Measurements from ENCODE around the gene DCT. TPM values are rescaled to one million over a fixed set of nuclear protein-coding genes. Genes with fewer than 3 reads are reported as not detected.

The DCT gene
- total RNA-seq, 1 experiment from 2014 or later, result 0.12 TPM

- TF ChIP-seq JUND (IDR thresholded peaks at IDR 0.05), result no peak
- TF ChIP-seq MAX (IDR thresholded peaks at IDR 0.05), result no peak
- TF ChIP-seq ZFX (IDR thresholded peaks at IDR 0.05), result no peak
- TF ChIP-seq POLR2AphosphoS5 (IDR thresholded peaks at IDR 0.05; ENCODE audit: low read depth, low read length), result no peak
- TF ChIP-seq FOSL1 (IDR thresholded peaks at IDR 0.05; ENCODE audit: low read depth), result no peak
These were observed 36.4 kb upstream of the DCT start (continued) for GRCh38 chr13:94515911-94516310.

GRCh38 chr13:94515374-94515773 is 35.9 kb upstream of the DCT start:
- Histone ChIP-seq H3K27me3 (ENCODE audit: insufficient read depth, low read length) (0 out of 2 replicates have a peak, but pooled peaks cover 12% of the 10 kb centered on the region), H3K79me2 (ENCODE audit: insufficient read depth, low read length) (no peaks in the 10 kb centered on the region), H3K9me2 (ENCODE audit: insufficient read depth) (no peaks in the 10 kb centered on the region), H3K4me1 (ENCODE audit: control insufficient read depth in 1 of 2, insufficient read depth in 2 of 2, low read length in 2 of 2) (no peaks in the 10 kb centered on the region), H4K20me1 (ENCODE audit: insufficient read depth) (no peaks in the 10 kb centered on the region), H3K36me3 (ENCODE audit: control insufficient read depth in 1 of 2, insufficient read depth in 2 of 2, low read length in 2 of 2) (no peaks in the 10 kb centered on the region), H3K27ac (ENCODE audit: low read depth, low read length) (no peak overlapping the region), H3K4me3 (replicated peaks in 1 of 2; ENCODE audit: low read depth in 1 of 2, low read length in 2 of 2) (no peak overlapping the region), H3K4me2 (ENCODE audit: low read length) (no peak overlapping the region), H3K9ac (ENCODE audit: low read length) (no peak overlapping the region), H3K9me3 (ENCODE audit: control insufficient read depth in 1 of 2, insufficient read depth in 1 of 2, low read depth in 1 of 2, low read length in 2 of 2) (no peaks in the 10 kb centered on the region), H2AFZ (ENCODE audit: low read depth, low read length, poor library complexity, severe bottlenecking) (no peak overlapping the region)
- POLR2A ChIA-PET, result no interaction called here
- BruUV-seq (replicated peaks), result no TSS peak
- ATAC-seq, result no peak
- no peak for TF ChIP-seq CTCF (IDR thresholded peaks at IDR 0.05 in 2 of 3, conservative IDR thresholded peaks at IDR 0.05 in 1 of 3; ENCODE audit: borderline replicate concordance in 1 of 3, insufficient read depth in 1 of 3, low read depth in 2 of 3, low read length in 2 of 3)
- TF ChIP-seq ZFX (IDR thresholded peaks at IDR 0.05), result no peak
- TF ChIP-seq CBX3 (IDR thresholded peaks at IDR 0.05; ENCODE audit: low read depth), result no peak
- TF ChIP-seq EGR1 (IDR thresholded peaks at IDR 0.05; ENCODE audit: low read depth), result no peak
- no peak for TF ChIP-seq SRF (IDR thresholded peaks at IDR 0.05; ENCODE audit: low read depth)
- TF ChIP-seq ZNF274 (IDR thresholded peaks at IDR 0.05; ENCODE audit: low read depth, low read length), result no peak
- no peak for TF ChIP-seq MAX (IDR thresholded peaks at IDR 0.05)
- no peak for TF ChIP-seq SP1 (IDR thresholded peaks at IDR 0.05; ENCODE audit: low read depth)
- TF ChIP-seq EZH2 (IDR thresholded peaks at IDR 0.05), result no peak
- TF ChIP-seq ATF3 (IDR thresholded peaks at IDR 0.05), result no peak
- no peak for TF ChIP-seq POLR2A (IDR thresholded peaks at IDR 0.05; ENCODE audit: borderline replicate concordance, extremely low read depth, insufficient read depth, insufficient read length)
- no peak for TF ChIP-seq TCF7L2 (IDR thresholded peaks at IDR 0.05; ENCODE audit: borderline replicate concordance, extremely low read depth, insufficient read depth, insufficient read length)
- no peak for TF ChIP-seq POLR2AphosphoS5 (IDR thresholded peaks at IDR 0.05; ENCODE audit: low read depth, low read length)
- no peak for TF ChIP-seq REST (IDR thresholded peaks at IDR 0.05; ENCODE audit: low read depth)
- TF ChIP-seq RAD21 (IDR thresholded peaks at IDR 0.05; ENCODE audit: low read depth), result no peak
- no peak for TF ChIP-seq JUND (IDR thresholded peaks at IDR 0.05)
- RAD21 ChIA-PET (ENCODE audit: low non-redundant PET in 1 of 2, low total read pairs in 2 of 2, uncharacterized antibody in 2 of 2, unreplicated experiment in 2 of 2), result no interaction called here
- intact Hi-C loops (cut with micrococcal nuclease), result no loop called here
- CTCF ChIA-PET, result no interaction called here
- no peak for DNase-seq (ENCODE audit: low read depth, low spot score)

Data from HCT116 (cell line).